Esophagus squamous epithelium (tissue), 5 donors: ENCODE results near the gene DYRK1B. TPM values are rescaled to one million over a fixed set of nuclear protein-coding genes. Genes with fewer than 3 reads are reported as not detected.

Source experiments
- DNase-seq: peaks from one replicate; lab custom pipeline; 2025; lab: John Stamatoyannopoulos, UW
- H3K27ac ChIP-seq, 4 donors: fragments of 200-600 bp; sonication (generic); one replicate each; pipeline ENCODE4 v1.5.1; 2016 to 2019; ENCODE audit warnings: mild to moderate bottlenecking in 1 of 4
- H3K27me3 ChIP-seq, 4 donors: fragments of 200-600 bp; sonication (generic); 1 replicate in 3 of 4; 2 replicates in 1 of 4; pipeline versions ENCODE4 v1.5.1 to v1.6.0; 2017 to 2021; ENCODE audit warnings: antibody characterized with exemption in 1 of 4
- H3K36me3 ChIP-seq, 3 donors: fragments of 200-600 bp; sonication (generic); one replicate each; pipeline ENCODE4 v1.5.1; 2016 to 2019
- H3K4me1 ChIP-seq, 3 donors: fragments of 200-600 bp; sonication (generic); one replicate each; pipeline ENCODE4 v1.5.1; 2017 to 2019
- H3K4me3 ChIP-seq, 4 donors: fragments of 200-600 bp; sonication (generic); 1 replicate in 3 of 4; 2 replicates in 1 of 4; pipeline ENCODE4 v1.5.1; 2016 to 2019; ENCODE audit warnings: mild to moderate bottlenecking in 2 of 4, moderate library complexity in 1 of 4
- H3K9me3 ChIP-seq, 3 donors: fragments of 200-600 bp; sonication (generic); one replicate each; pipeline ENCODE4 v1.5.1; 2016 to 2019
- POLR2A ChIP-seq, 4 donors: fragments of 450-650 bp; IDR thresholded peaks; one replicate each; pipeline ENCODE4 v1.6.1; 2017; ENCODE audit warnings: antibody characterized with exemption in 4 of 4, mild to moderate bottlenecking in 4 of 4, moderate library complexity in 3 of 4
- WGBS, 2 donors: methylation state at CpG; one replicate each; pipeline ENCODE4 v1.1.5; 2018; 5-methylcytosine and 5-hydroxymethylcytosine counted together
- intact Hi-C: fragments of 100-400 bp; cut with DNase I; formaldehyde crosslinking; loops from one replicate; pipeline ENCODE4 v1.15.0; 2022
- total RNA-seq, 4 donors: library from RNA; depleted of rRNA; stranded (reverse); fragments of >200 nt; gene quantifications; one replicate each; pipeline ENCODE4 v1.1.0, GENCODE V29; 2016
- TF ChIP-seq, protein P1 (sequence below), 6 experiments: fragments of 450-650 bp in 4 of 6; fragments of 200-600 bp in 2 of 6; sonication (generic) in 2 of 6; IDR thresholded peaks; one replicate each; pipeline ENCODE4 v1.5.1; 2016 to 2019; ENCODE audit warnings: antibody characterized with exemption in 6 of 6, mild to moderate bottlenecking in 4 of 6, moderate library complexity in 4 of 6
- donor health status: DM: yes; HTN: yes; CAD: no.

Gene DYRK1B
- total RNA-seq, 4 donors from 2014 or later, result 3.9 to 12.6 (median 6.3) TPM

DNA sequence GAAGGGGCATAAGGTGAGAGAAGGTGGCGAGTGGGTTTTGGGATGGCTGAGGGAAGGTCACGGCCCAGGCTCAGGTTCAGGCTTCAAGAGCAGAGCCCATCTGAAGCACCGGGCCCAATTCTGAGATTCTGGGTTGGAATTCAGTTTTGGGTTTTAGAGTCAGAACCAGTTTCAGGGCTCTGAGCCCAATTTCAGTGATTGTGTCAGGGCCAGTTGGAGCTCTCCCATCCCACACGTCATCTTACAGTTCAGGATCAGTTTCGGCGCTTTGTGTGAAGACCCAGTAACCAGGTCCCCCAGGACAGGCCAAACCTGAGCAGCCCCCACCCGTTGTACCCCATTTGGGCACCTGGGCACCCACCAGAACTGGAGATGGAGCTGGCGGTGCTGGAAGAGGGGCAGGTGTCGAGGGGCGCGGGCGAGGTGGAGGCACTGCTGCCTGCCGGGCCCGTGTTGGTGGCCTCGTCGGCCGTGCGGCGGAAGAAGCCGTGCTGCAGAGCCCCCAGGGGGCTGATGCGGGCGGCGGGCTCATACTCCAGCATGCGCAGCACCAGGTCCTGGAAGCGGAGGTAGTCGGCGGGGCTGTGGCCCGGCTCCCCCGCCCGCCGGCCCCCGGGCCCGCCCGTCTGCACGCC lies 7.5 kb downstream of the DYRK1B start:
- 83 to 89% methylated on average over 7 to 13 of the region's 35 CpGs for WGBS, 2 donors
- intact Hi-C loops, result no loop called here
- H3K9me3 ChIP-seq, result no peaks in the 10 kb centered on the region
- H3K27ac ChIP-seq, result no peak overlapping the region
- no peak for DNase-seq
- no peaks in the 10 kb centered on the region for H3K27me3 ChIP-seq
- H3K4me1 ChIP-seq, result peaks cover 6 to 41% (median 12%) of the 10 kb centered on the region in 3 donors
- no peak overlapping the region for H3K4me3 ChIP-seq
- peaks cover 22 to 70% (median 44%) of the 10 kb centered on the region in 3 donors for H3K36me3 ChIP-seq
- TF ChIP-seq, protein P1, sequence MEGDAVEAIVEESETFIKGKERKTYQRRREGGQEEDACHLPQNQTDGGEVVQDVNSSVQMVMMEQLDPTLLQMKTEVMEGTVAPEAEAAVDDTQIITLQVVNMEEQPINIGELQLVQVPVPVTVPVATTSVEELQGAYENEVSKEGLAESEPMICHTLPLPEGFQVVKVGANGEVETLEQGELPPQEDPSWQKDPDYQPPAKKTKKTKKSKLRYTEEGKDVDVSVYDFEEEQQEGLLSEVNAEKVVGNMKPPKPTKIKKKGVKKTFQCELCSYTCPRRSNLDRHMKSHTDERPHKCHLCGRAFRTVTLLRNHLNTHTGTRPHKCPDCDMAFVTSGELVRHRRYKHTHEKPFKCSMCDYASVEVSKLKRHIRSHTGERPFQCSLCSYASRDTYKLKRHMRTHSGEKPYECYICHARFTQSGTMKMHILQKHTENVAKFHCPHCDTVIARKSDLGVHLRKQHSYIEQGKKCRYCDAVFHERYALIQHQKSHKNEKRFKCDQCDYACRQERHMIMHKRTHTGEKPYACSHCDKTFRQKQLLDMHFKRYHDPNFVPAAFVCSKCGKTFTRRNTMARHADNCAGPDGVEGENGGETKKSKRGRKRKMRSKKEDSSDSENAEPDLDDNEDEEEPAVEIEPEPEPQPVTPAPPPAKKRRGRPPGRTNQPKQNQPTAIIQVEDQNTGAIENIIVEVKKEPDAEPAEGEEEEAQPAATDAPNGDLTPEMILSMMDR (IDR thresholded peaks at IDR 0.05), result no peak
- no peak for TF ChIP-seq POLR2A (IDR thresholded peaks at IDR 0.05)

DNA sequence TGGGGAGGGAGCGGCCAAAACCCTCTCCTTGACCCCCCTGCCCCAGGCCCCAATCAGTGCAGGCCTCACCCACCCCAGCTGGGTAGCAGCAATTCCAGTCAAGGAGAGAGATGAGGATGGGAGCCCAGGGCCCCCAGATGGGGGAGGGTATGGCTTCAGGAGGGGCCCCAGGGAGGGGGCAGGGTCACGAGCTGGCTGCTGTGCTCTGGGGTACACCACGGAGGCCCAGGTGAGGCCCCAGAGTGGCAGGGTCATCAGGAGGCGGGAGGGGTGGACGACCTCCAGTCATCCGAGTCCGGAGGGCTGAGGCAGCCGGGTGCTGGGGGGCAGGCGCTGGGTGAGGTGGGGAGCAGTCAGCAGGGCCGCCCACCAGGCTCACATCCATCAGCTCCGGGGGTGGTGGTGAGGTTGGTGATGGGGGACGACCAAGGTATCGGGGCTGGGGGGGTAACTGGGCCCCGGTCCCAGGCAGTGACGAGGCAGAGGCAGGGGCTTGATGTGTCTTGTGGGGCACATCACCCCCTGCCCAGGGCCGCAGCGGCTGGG lies 8.4 kb downstream of the DYRK1B start:
- Histone ChIP-seq H3K27me3 (no peaks in the 10 kb centered on the region), H3K4me3 (no peak overlapping the region), H3K36me3 (peaks cover 20 to 62% (median 41%) of the 10 kb centered on the region in 3 donors), H3K4me1 (peaks cover 6 to 36% (median 12%) of the 10 kb centered on the region in 3 donors), H3K27ac (peak overlapping the region in 1 of 4 donors; percentile 85), H3K9me3 (no peaks in the 10 kb centered on the region)
- TF ChIP-seq, protein P1 (IDR thresholded peaks at IDR 0.05), result no peak
- no peak for TF ChIP-seq POLR2A (IDR thresholded peaks at IDR 0.05)
- 92% methylated on average over 9 of the region's 17 CpGs; no CpG with 5 or more reads in 1 of the 2 donors for WGBS, 2 donors
- intact Hi-C loops, result no loop called here
- no peak for DNase-seq

DNA sequence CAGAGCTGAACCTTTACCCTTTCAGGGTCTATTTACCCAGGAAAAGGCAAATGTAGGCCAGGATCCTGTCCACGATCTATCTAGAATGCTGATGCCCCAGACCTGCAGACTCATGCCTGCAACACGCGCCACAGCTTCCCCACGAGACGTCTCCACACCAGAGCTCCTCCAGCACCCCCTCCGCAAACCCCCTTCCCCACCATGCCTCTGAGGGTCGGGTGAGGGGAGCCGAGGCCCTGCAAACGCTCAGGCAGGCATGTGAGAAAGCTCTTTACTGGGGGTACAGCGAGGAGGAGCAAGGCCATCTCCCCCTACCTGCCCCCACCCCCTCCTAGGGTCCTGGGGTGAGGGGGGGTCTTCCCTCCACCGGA lies 8.9 kb downstream of the DYRK1B start:
- intact Hi-C loops, result no loop called here
- peak overlapping the region in 2 of 4 donors; percentile 83 to 87 for H3K4me3 ChIP-seq

DNA sequence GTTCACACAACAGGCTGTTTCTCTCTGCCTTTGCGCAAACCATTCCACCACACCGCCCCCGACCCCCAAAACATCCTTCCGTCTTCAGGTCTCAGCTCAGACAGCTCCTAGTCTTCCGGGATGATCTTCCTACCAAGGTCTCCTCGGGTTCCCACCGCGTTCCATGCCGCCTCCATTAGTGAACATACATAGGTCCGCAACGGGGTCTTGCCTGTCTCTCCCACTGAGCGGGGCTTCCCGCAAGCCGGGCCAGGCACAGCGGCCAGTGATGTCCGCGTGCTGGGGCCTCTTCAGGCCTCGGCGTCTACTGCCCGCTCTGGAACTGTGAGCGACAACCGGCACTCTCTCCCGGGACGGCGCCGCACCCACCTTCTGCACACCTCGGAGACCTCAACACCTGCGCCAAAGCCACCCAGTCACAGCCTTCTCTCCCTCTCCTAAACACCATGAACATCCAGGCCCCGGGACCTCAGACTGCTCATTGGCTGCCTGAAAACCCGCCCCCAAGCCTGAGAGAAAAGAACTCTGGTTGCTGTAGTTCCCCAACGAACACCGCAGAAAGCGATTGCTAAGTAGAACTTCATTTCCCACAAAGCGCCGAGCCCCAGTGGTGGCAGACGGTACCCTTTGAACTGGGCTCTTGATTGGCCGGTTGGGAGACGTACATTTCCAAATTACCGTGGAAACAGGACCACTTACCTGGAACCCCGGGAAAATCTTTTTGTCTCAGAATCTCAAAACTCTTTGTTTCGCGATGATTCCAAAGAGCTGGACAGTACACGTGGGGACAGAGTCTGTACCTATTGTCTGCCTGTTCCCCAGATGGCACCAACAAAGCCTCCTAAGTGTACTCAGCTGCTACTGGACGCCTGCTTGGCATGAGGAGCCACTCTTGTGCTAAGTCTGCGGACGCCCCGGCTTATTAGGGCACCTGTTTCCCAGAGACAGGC lies 9.5 kb downstream of the DYRK1B start:
- 24 to 38% methylated on average over 18 to 32 of the region's 47 CpGs for WGBS, 2 donors
- TF ChIP-seq, protein P1 (IDR thresholded peaks at IDR 0.05), result peak in 1 of 6 experiments; percentile 23
- TF ChIP-seq POLR2A (IDR thresholded peaks at IDR 0.05), result peak in 3 of 4 donors; percentile 3 to 41 (median 30)
- peak overlapping the region; percentile 34 to 87 (median 78) for H3K4me3 ChIP-seq
- intact Hi-C loops, result no loop called here
- no peaks in the 10 kb centered on the region for H3K9me3 ChIP-seq
- H3K27me3 ChIP-seq, result no peaks in the 10 kb centered on the region
- peaks cover 16 to 50% (median 29%) of the 10 kb centered on the region in 3 donors for H3K36me3 ChIP-seq
- H3K4me1 ChIP-seq, result peaks cover 6 to 38% (median 12%) of the 10 kb centered on the region in 3 donors
- H3K27ac ChIP-seq, result peak overlapping the region; percentile 68 to 90 (median 85)
- peak; percentile 71 for DNase-seq

More for the DNA sequence above, 8.9 kb downstream of the DYRK1B start:
- peaks cover 6 to 36% (median 12%) of the 10 kb centered on the region in 3 donors for H3K4me1 ChIP-seq
- H3K9me3 ChIP-seq, result no peaks in the 10 kb centered on the region
- H3K27ac ChIP-seq, result peak overlapping the region in 3 of 4 donors; percentile 80 to 85 (median 85)
- DNase-seq, result no peak
- WGBS, 2 donors, result 80% methylated on average over 9 of the region's 11 CpGs; no CpG with 5 or more reads in 1 of the 2 donors
- TF ChIP-seq, protein P1 (IDR thresholded peaks at IDR 0.05), result no peak
- no peak for TF ChIP-seq POLR2A (IDR thresholded peaks at IDR 0.05)
- H3K27me3 ChIP-seq, result no peaks in the 10 kb centered on the region
- peaks cover 16 to 56% (median 35%) of the 10 kb centered on the region in 3 donors for H3K36me3 ChIP-seq
